Activated B cell treated with CpG ODN at 0.5 μM for 24 hours (primary cell): Measurements from ENCODE around the gene TRPV5. TPM values are rescaled to one million over a fixed set of nuclear protein-coding genes. Genes with fewer than 3 reads are reported as not detected.

ENCODE experiments used
- ATAC-seq: fragments of 200-7000 bp; cut with Tn5 transposase; one replicate; pipeline ENCODE4 v1.10.0; 2021; ENCODE audit warnings: low read depth, mild to moderate bottlenecking, moderate library complexity
- CTCF ChIA-PET: fragments of 350-600 bp; sonication (Branson Sonifier 250); formaldehyde crosslinking; loops from one replicate; lab custom pipeline; 2021; ENCODE audit warnings: antibody characterized with exemption; lab: Charles Lee
- POLR2A ChIA-PET: fragments of 350-600 bp; sonication (Branson Sonifier 250); formaldehyde crosslinking; loops from one replicate; lab custom pipeline; 2021; ENCODE audit warnings: antibody characterized with exemption; lab: Charles Lee
- DNase-seq: peaks from one replicate; pipeline ENCODE4 v3.0.0; 2022
- H3K27ac Mint-ChIP-seq: one replicate; pipeline ENCODE4 v1.8.0; 2020; ENCODE audit warnings: mixed read lengths
- H3K27me3 Mint-ChIP-seq: one replicate; pipeline ENCODE4 v1.8.0; 2021; ENCODE audit warnings: mixed read lengths
- H3K36me3 Mint-ChIP-seq: one replicate; pipeline ENCODE4 v1.8.0; 2021; ENCODE audit warnings: low read depth, mixed read lengths
- H3K4me1 Mint-ChIP-seq: one replicate; pipeline ENCODE4 v1.8.0; 2021; ENCODE audit warnings: mixed read lengths
- H3K4me3 Mint-ChIP-seq: one replicate; pipeline ENCODE4 v1.8.0; 2020; ENCODE audit warnings: mild to moderate bottlenecking, mixed read lengths
- H3K9me3 Mint-ChIP-seq: one replicate; pipeline ENCODE4 v1.8.0; 2020; ENCODE audit warnings: mixed read lengths
- intact Hi-C: fragments of 100-400 bp; cut with micrococcal nuclease; formaldehyde crosslinking; loops from one replicate; pipeline ENCODE4 v1.15.1; 2024
- total RNA-seq: library from RNA; stranded (reverse); gene quantifications from 2 replicates; pipeline ENCODE4 v1.2.3, GENCODE V29; 2022
- TF ChIP-seq, protein P1 (sequence below): fragments of 200-600 bp; IDR thresholded peaks from one replicate; pipeline ENCODE4 v1.8.0; 2022; ENCODE audit warnings: antibody characterized with exemption, mild to moderate bottlenecking

Gene TRPV5
- total RNA-seq, 1 donor from 2014 or later, result 0.11 TPM

- POLR2A ChIA-PET, result no interaction called here
- H3K4me1 Mint-ChIP-seq, result no peaks in the 10 kb centered on the region
- no peak for DNase-seq
- CTCF ChIA-PET, result interaction anchor here (2.1 to 3.2 kb wide), 3 partner anchors 16 to 236 kb away, joined by 11 to 28 read pairs (median 15); no protein-coding TSS in a partner anchor
- H3K36me3 Mint-ChIP-seq, result peaks cover 59% of the 10 kb centered on the region
- H3K9me3 Mint-ChIP-seq, result no peaks in the 10 kb centered on the region
- H3K27ac Mint-ChIP-seq, result no peak overlapping the region
- no peaks in the 10 kb centered on the region for H3K27me3 Mint-ChIP-seq
- TF ChIP-seq, protein P1, sequence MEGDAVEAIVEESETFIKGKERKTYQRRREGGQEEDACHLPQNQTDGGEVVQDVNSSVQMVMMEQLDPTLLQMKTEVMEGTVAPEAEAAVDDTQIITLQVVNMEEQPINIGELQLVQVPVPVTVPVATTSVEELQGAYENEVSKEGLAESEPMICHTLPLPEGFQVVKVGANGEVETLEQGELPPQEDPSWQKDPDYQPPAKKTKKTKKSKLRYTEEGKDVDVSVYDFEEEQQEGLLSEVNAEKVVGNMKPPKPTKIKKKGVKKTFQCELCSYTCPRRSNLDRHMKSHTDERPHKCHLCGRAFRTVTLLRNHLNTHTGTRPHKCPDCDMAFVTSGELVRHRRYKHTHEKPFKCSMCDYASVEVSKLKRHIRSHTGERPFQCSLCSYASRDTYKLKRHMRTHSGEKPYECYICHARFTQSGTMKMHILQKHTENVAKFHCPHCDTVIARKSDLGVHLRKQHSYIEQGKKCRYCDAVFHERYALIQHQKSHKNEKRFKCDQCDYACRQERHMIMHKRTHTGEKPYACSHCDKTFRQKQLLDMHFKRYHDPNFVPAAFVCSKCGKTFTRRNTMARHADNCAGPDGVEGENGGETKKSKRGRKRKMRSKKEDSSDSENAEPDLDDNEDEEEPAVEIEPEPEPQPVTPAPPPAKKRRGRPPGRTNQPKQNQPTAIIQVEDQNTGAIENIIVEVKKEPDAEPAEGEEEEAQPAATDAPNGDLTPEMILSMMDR, result no peak
- no peak for ATAC-seq
- intact Hi-C loops, result no loop called here
- H3K4me3 Mint-ChIP-seq, result no peak overlapping the region
These were observed 66.0 kb downstream of the TRPV5 start for GRCh38 chr7:142867398-142868187.

DNA sequence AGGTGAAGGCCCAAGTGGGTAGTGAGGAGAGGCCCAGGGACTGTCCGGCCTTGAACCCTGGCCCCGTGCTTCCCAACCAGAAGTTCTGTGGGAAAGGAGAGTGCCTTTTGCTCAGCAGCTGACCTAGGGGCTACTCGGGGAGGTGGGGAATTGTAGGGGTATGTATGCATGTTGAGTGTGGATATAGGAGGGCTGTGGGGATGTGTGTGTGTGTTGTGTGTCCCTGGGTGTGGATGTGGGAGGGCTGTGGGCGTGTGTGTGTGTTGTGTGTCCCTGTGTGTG, 66.5 kb downstream of the TRPV5 start:
- H3K27me3 Mint-ChIP-seq, result no peaks in the 10 kb centered on the region
- intact Hi-C loops, result no loop called here
- DNase-seq, result no peak
- ATAC-seq, result no peak
- H3K9me3 Mint-ChIP-seq, result no peaks in the 10 kb centered on the region
- no peaks in the 10 kb centered on the region for H3K4me1 Mint-ChIP-seq
- ChIA-PET CTCF (interaction anchor here (1.3 to 3.2 kb wide), 5 partner anchors 13 to 235 kb away, joined by 4 to 28 read pairs (median 11); partner anchors contain the start of gene EPHB6), POLR2A (interaction anchor here (0.6 kb wide), 1 partner anchor 83 kb away, joined by 5 read pairs; no protein-coding TSS in a partner anchor)
- no peak overlapping the region for H3K4me3 Mint-ChIP-seq
- no peak overlapping the region for H3K27ac Mint-ChIP-seq
- TF ChIP-seq, protein P1, result no peak
- peaks cover 64% of the 10 kb centered on the region for H3K36me3 Mint-ChIP-seq

DNA sequence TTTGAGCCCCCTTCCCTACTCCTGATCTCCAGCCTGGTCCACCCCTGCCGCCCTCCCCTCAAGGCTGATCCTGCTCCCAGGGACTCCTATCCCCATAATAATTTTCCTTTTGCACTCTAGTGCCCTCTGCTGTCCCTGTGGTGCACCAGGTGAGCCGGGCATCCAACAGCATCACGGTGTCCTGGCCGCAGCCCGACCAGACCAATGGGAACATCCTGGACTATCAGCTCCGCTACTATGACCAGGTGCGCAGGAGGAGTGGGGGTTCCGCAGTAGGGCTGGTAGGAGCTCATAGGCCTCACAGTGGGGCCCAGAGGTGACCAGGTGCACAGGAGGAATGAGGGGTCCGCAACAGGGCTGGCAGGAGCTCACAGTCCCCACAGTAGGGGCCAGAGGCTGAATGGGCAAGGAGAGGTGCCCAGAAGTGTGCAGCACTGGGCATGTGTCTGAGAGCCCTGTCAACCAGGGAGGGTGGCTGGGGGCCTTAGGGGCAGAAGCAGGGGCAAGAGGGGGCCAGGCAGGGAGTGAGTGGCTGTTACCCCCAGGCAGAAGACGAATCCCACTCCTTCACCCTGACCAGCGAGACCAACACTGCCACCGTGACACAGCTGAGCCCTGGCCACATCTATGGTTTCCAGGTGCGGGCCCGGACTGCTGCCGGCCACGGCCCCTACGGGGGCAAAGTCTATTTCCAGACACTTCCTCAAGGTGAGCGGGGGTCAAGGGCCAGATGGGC, 67.0 kb downstream of the TRPV5 start:
- H3K4me1 Mint-ChIP-seq, result no peaks in the 10 kb centered on the region
- H3K9me3 Mint-ChIP-seq, result no peaks in the 10 kb centered on the region
- ChIA-PET CTCF (interaction anchor here (0.6 to 3.2 kb wide), 15 partner anchors 10 to 262 kb away, joined by 3 to 28 read pairs (median 4); partner anchors contain the start of gene EPHB6), POLR2A (interaction anchor here (0.6 to 1.3 kb wide), 3 partner anchors 13 to 82 kb away, joined by 3 to 5 read pairs (median 3); no protein-coding TSS in a partner anchor)
- TF ChIP-seq, protein P1, result no peak
- ATAC-seq (peak; percentile 34), DNase-seq (no peak)
- intact Hi-C loops, result loop anchor here (1.0 kb wide), 2 partner anchors 12 to 234 kb away; no protein-coding TSS in a partner anchor
- H3K4me3 Mint-ChIP-seq, result no peak overlapping the region
- no peaks in the 10 kb centered on the region for H3K27me3 Mint-ChIP-seq
- H3K27ac Mint-ChIP-seq, result no peak overlapping the region
- peaks cover 66% of the 10 kb centered on the region for H3K36me3 Mint-ChIP-seq

DNA sequence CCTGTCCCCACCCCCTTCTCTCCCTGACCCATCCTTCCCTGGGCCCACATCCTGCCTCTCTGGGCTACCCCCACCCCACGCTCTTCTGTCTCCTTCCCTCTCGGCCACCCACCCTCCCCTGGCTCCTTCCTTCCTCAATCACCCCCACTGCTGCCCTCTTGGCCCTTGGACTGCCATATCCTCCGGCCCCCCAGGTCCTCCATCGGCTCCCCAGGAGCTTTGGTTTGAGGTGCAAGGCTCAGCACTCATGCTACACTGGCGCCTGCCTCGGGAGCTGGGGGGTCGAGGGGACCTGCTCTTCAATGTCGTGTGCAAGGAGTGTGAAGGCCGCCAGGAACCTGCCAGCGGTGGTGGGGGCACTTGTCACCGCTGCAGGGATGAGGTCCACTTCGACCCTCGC, 67.8 kb downstream of the TRPV5 start:
- ChIA-PET POLR2A (interaction anchor here (0.9 to 1.3 kb wide), 2 partner anchors 12 to 58 kb away, joined by 3 read pairs; no protein-coding TSS in a partner anchor), CTCF (interaction anchor here (0.6 to 3.2 kb wide), 15 partner anchors 10 to 262 kb away, joined by 3 to 28 read pairs (median 4); partner anchors contain the start of gene EPHB6)

More for the DNA sequence above, 67.8 kb downstream of the TRPV5 start:
- no peak for ATAC-seq
- no peaks in the 10 kb centered on the region for H3K27me3 Mint-ChIP-seq
- peaks cover 61% of the 10 kb centered on the region for H3K36me3 Mint-ChIP-seq
- no peak overlapping the region for H3K4me3 Mint-ChIP-seq
- TF ChIP-seq, protein P1, result no peak
- no peaks in the 10 kb centered on the region for H3K4me1 Mint-ChIP-seq
- no peaks in the 10 kb centered on the region for H3K9me3 Mint-ChIP-seq
- H3K27ac Mint-ChIP-seq, result no peak overlapping the region
- intact Hi-C loops, result loop anchor here (1.0 kb wide), 2 partner anchors 11 to 233 kb away; no protein-coding TSS in a partner anchor
- no peak for DNase-seq
